Spleen (tissue), 7 donors: Measurements from ENCODE around the gene DMAC2L.
"Not testable (repeated sequence)": the region's sequence is repeated elsewhere in the genome, so short reads cannot be mapped to it uniquely, and the experiment has no call there.

Experiments used
- CTCF ChIP-seq, 11 experiments: fragments of 200-600 bp in 7 of 11; fragments of 450-650 bp in 4 of 11; sonication (generic) in 4 of 11; IDR thresholded peaks in 8 of 11; conservative IDR thresholded peaks in 3 of 11; 1 replicate in 7 of 11; 2 replicates in 4 of 11; pipeline versions ENCODE4 v1.4.0 to v1.8.0; 2016 to 2021; ENCODE audit warnings: antibody characterized with exemption in 11 of 11, inconsistent platforms in 4 of 11, mild to moderate bottlenecking in 1 of 11
- POLR2A ChIP-seq, 3 donors: fragments of 450-650 bp; IDR thresholded peaks; one replicate each; pipeline ENCODE4 v1.5.1; 2017; ENCODE audit warnings: antibody characterized with exemption in 3 of 3, mild to moderate bottlenecking in 1 of 3
- POLR2AphosphoS5 ChIP-seq, 3 donors: sonication (generic); formaldehyde crosslinking; IDR thresholded peaks; one replicate each; pipeline ENCODE4 v1.5.1; 2017; ENCODE audit warnings: antibody characterized with exemption in 3 of 3
- donor health status: DM: no; HTN: no; CAD: no; lungs with moderate emphysema.
- donor health status: DM: no; HTN: no; CAD: no.
- donor health status: DM: no; HTN: no; CAD: no.

DNA sequence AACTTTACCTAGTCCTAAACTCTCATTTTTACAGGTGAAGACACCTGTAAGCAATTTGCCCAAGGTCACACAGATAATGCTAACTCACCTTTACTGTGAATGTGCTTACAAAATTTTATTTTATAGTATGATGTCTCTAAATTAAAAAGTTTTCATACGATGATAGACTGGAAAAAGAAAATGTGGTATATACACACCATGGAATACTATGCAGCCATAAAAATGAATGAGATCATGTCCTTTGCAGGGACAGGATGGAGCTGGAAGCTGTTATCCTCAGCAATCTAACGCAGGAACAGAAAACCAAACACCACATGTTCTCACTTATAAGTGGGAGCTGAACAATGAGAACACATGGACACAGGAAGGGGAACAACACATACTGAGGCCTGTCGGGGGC lies 44.2 kb downstream of the DMAC2L start:
- TF ChIP-seq POLR2A (IDR thresholded peaks at IDR 0.05); POLR2AphosphoS5 (IDR thresholded peaks at IDR 0.05); CTCF (IDR thresholded peaks at IDR 0.05 in 8 of 11, conservative IDR thresholded peaks at IDR 0.05 in 3 of 11): not testable (repeated sequence)
